Endothelial cell of umbilical vein (primary cell): ENCODE results near the gene FTCDNL1. TPM values are rescaled to one million over a fixed set of nuclear protein-coding genes. Genes with fewer than 3 reads are reported as not detected.

Source experiments
- BruUV-seq: library from RNA; stranded (reverse); fragments of 400-500 nt; replicated peaks from 2 replicates; lab custom pipeline; 2021; lab: Mats Ljungman, UMichigan
- CTCF ChIA-PET: fragments of 300-600, 350-600 bp; sonication (Branson Sonifier 250); formaldehyde crosslinking; loops from one replicate; lab custom pipeline; 2021; ENCODE audit warnings: antibody characterized with exemption, inconsistent platforms; lab: Charles Lee
- POLR2A ChIA-PET: fragments of 300-600, 350-600 bp; sonication (Branson Sonifier 250); formaldehyde crosslinking; loops from one replicate; lab custom pipeline; 2021; ENCODE audit warnings: antibody characterized with exemption, inconsistent platforms; lab: Charles Lee
- DNase-seq: peaks from one replicate; pipeline ENCODE4 v3.0.0-alpha.2; 2011; ENCODE audit warnings: low read depth, low spot score
- FAIRE-seq: peaks from 2 replicates; lab custom pipeline; 2011; peaks lifted over from hg19 to GRCh38; lab: Jason Lieb, UNC
- H2AFZ ChIP-seq: 2 replicates; pipeline ENCODE4 v1.6.0; 2012; ENCODE audit warnings: low read depth, low read length, control low read depth, inconsistent platforms
- H3K27ac ChIP-seq: 2 replicates; pipeline ENCODE4 v1.5.1; 2011; ENCODE audit warnings: low read depth, mild to moderate bottlenecking, control low read depth, low read length, moderate library complexity; ENCODE audit not compliant: insufficient read depth
- H3K27me3 ChIP-seq, 2 experiments: 2 replicates each; pipeline versions ENCODE4 v1.6.0 to v1.6.1; 2011; ENCODE audit warnings: low read length in 2 of 2, mixed read lengths in 1 of 2; ENCODE audit not compliant: control insufficient read depth in 2 of 2, insufficient read depth in 2 of 2
- H3K36me3 ChIP-seq, 2 experiments: 2 replicates in 1 of 2; 3 replicates in 1 of 2; pipeline ENCODE4 v1.5.1; 2011; ENCODE audit warnings: low read length in 2 of 2, mild to moderate bottlenecking in 1 of 2, moderate library complexity in 1 of 2; ENCODE audit not compliant: control insufficient read depth in 2 of 2, insufficient read depth in 2 of 2; ENCODE audit errors: extremely low read depth in 1 of 2
- H3K4me1 ChIP-seq: 3 replicates; pipeline ENCODE4 v1.5.1; 2011; ENCODE audit warnings: mild to moderate bottlenecking, low read length; ENCODE audit not compliant: control insufficient read depth, insufficient read depth; ENCODE audit errors: extremely low read depth
- H3K4me2 ChIP-seq: 2 replicates; pipeline ENCODE4 v1.6.1; 2011; ENCODE audit warnings: low read length, control low read depth, mixed read lengths; ENCODE audit not compliant: insufficient read depth
- H3K4me3 ChIP-seq, 3 experiments: fragments of 200-600 bp in 1 of 3; sonication (generic), shearing (Covaris generic) in 1 of 3; replicated peaks in 1 of 3; 2 replicates each; pipeline ENCODE4 v1.5.1; 2011 to 2016; ENCODE audit warnings: control low read depth in 3 of 3, low read length in 3 of 3, mild to moderate bottlenecking in 2 of 3, inconsistent platforms in 1 of 3, low read depth in 1 of 3, moderate library complexity in 1 of 3; ENCODE audit not compliant: insufficient read depth in 1 of 3
- H3K79me2 ChIP-seq: 2 replicates; pipeline ENCODE4 v1.6.0; 2012; ENCODE audit warnings: low read length, inconsistent platforms; ENCODE audit not compliant: control insufficient read depth, insufficient read depth
- H3K9ac ChIP-seq: replicated peaks from 2 replicates; pipeline ENCODE3; 2011; ENCODE audit warnings: low read length, control low read depth; ENCODE audit not compliant: insufficient read depth; ENCODE audit errors: extremely low read depth
- H3K9me1 ChIP-seq: replicated peaks from 3 replicates; pipeline ENCODE4 v1.6.0; 2011; ENCODE audit warnings: mild to moderate bottlenecking, low read length; ENCODE audit not compliant: control insufficient read depth, insufficient read depth; ENCODE audit errors: extremely low read depth
- H3K9me3 ChIP-seq: replicated peaks from 2 replicates; pipeline ENCODE4 v1.5.1; 2012; ENCODE audit warnings: low read length, inconsistent platforms; ENCODE audit not compliant: control insufficient read depth, insufficient read depth
- H4K20me1 ChIP-seq: replicated peaks from 2 replicates; pipeline ENCODE3; 2011; ENCODE audit warnings: mild to moderate bottlenecking, low read length; ENCODE audit not compliant: control insufficient read depth, insufficient read depth; ENCODE audit errors: extremely low read depth
- EZH2 ChIP-seq: IDR thresholded peaks from 2 replicates; pipeline ENCODE4 v1.6.1; 2012; ENCODE audit warnings: borderline replicate concordance, low read depth, mild to moderate bottlenecking, moderate library complexity, low read length, inconsistent platforms; ENCODE audit not compliant: severe bottlenecking
- FOS ChIP-seq: IDR thresholded peaks from 2 replicates; pipeline ENCODE4 v1.6.1; 2011; ENCODE audit warnings: mild to moderate bottlenecking, low read length, moderate library complexity, borderline replicate concordance; ENCODE audit not compliant: insufficient read depth
- GATA2 ChIP-seq: IDR thresholded peaks from 2 replicates; pipeline ENCODE4 v1.7.0; 2011; ENCODE audit warnings: low read depth, mild to moderate bottlenecking, moderate library complexity, mixed read lengths, low read length; ENCODE audit not compliant: insufficient read length, insufficient read depth
- JUN ChIP-seq: IDR thresholded peaks from 2 replicates; pipeline ENCODE4 v1.6.1; 2011; ENCODE audit warnings: borderline replicate concordance, low read depth; ENCODE audit not compliant: insufficient read length, insufficient read depth
- MYC ChIP-seq: IDR thresholded peaks from one replicate; pipeline ENCODE4 v1.6.1; 2011; ENCODE audit warnings: mild to moderate bottlenecking, low read depth, low read length
- POLR2A ChIP-seq: IDR thresholded peaks from 2 replicates; pipeline ENCODE4 v1.6.1; 2012; ENCODE audit warnings: low read depth, mild to moderate bottlenecking, control low read depth, low read length
- POLR2AphosphoS5 ChIP-seq: IDR thresholded peaks from 2 replicates; pipeline ENCODE4 v1.6.1; 2012; ENCODE audit warnings: low read depth, mild to moderate bottlenecking, control low read depth, low read length, moderate library complexity; ENCODE audit not compliant: insufficient read depth
- dilution Hi-C: fragments of 300-500 bp; cut with MboI; formaldehyde crosslinking; loops from one replicate; pipeline ENCODE4 v1.15.0; 2019; ENCODE audit warnings: low sequenced_read_pairs; ENCODE audit not compliant: extremely low pct_ligation_motif_present
- intact Hi-C: fragments of 100-400 bp; cut with micrococcal nuclease; formaldehyde crosslinking; loops from one replicate; pipeline ENCODE4 v1.10.0; 2022
- polyA plus RNA-seq, 4 experiments: library from polyadenylated mRNA; depleted of rRNA in 3 of 4; stranded (reverse) in 3 of 4; unstranded in 1 of 4; fragments of >200 nt; gene quantifications; 2 replicates each; pipeline versions ENCODE4 v1.2.1 to v1.2.3, GENCODE V29; 2011 to 2012; ENCODE audit warnings: missing spikeins in 1 of 4
- total RNA-seq: library from RNA; stranded (reverse); gene quantifications from 2 replicates; pipeline ENCODE4 v1.2.3, GENCODE V29; 2021
- TF ChIP-seq, protein P1 (sequence below): IDR thresholded peaks from 2 replicates; pipeline ENCODE4 v1.6.1; 2011; ENCODE audit not compliant: insufficient read depth, insufficient read length
- TF ChIP-seq, protein P2 (sequence below), 2 donors: IDR thresholded peaks; 1 replicate in 1 of 2; 2 replicates in 1 of 2; pipeline ENCODE4 v1.5.1; 2011; ENCODE audit warnings: low read length in 2 of 2, mild to moderate bottlenecking in 2 of 2, moderate library complexity in 2 of 2, control low read depth in 1 of 2, inconsistent platforms in 1 of 2, low read depth in 1 of 2; ENCODE audit not compliant: insufficient read depth in 1 of 2; ENCODE audit errors: extremely low read depth in 1 of 2

Gene FTCDNL1
- total and polyA plus RNA-seq, 2 donors (not counting 3 experiments of a cell fraction or from before 2014, with no cell fraction given) = 0.19 to 0.27 TPM

DNA sequence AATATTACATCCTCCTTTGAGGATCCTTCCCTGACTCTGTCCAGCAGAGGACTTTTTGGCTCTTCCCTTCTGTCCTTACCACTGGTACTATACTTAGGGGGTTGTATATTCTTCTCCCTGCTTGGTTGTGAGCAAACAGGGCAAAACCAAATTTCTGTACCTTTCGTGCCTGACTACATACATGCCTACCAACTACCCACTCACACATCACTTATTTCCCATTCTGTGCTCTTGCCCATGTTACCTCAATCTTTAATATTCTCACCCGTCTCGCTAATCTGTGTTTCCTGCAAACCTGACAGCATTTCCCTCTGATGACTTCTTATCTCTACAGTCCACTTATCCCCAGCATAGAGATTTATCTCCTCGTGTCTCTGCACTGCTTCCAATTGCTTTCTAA is 58.6 kb downstream of the FTCDNL1 start:
- H4K20me1 ChIP-seq = no peaks in the 10 kb centered on the region
- intact Hi-C loops (no loop called here), dilution Hi-C loops (no loop called here)
- H3K4me3 ChIP-seq = no peak overlapping the region
- no peak overlapping the region for H2AFZ ChIP-seq
- no peaks in the 10 kb centered on the region for H3K27me3 ChIP-seq
- H3K9me3 ChIP-seq = no peaks in the 10 kb centered on the region
- no peak overlapping the region for H3K9ac ChIP-seq
- H3K9me1 ChIP-seq = no peaks in the 10 kb centered on the region
- H3K4me2 ChIP-seq = no peak overlapping the region
- ChIA-PET POLR2A (no interaction called here), CTCF (no interaction called here)
- no peaks in the 10 kb centered on the region for H3K36me3 ChIP-seq
- H3K27ac ChIP-seq = no peak overlapping the region
- TF ChIP-seq POLR2A = no peak
- no peak for TF ChIP-seq GATA2
- no peak for TF ChIP-seq POLR2AphosphoS5
- no peak for TF ChIP-seq MYC
- TF ChIP-seq JUN = no peak
- TF ChIP-seq, protein P1, sequence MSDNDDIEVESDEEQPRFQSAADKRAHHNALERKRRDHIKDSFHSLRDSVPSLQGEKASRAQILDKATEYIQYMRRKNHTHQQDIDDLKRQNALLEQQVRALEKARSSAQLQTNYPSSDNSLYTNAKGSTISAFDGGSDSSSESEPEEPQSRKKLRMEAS = no peak
- TF ChIP-seq, protein P2, sequence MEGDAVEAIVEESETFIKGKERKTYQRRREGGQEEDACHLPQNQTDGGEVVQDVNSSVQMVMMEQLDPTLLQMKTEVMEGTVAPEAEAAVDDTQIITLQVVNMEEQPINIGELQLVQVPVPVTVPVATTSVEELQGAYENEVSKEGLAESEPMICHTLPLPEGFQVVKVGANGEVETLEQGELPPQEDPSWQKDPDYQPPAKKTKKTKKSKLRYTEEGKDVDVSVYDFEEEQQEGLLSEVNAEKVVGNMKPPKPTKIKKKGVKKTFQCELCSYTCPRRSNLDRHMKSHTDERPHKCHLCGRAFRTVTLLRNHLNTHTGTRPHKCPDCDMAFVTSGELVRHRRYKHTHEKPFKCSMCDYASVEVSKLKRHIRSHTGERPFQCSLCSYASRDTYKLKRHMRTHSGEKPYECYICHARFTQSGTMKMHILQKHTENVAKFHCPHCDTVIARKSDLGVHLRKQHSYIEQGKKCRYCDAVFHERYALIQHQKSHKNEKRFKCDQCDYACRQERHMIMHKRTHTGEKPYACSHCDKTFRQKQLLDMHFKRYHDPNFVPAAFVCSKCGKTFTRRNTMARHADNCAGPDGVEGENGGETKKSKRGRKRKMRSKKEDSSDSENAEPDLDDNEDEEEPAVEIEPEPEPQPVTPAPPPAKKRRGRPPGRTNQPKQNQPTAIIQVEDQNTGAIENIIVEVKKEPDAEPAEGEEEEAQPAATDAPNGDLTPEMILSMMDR (IDR thresholded peaks at IDR 0.05; ENCODE audit: extremely low read depth in 1 of 2, insufficient read depth in 1 of 2, low read depth in 1 of 2, low read length in 2 of 2) = no peak
- TF ChIP-seq FOS = no peak
- TF ChIP-seq EZH2 = no peak
- DNase-seq = no peak
- FAIRE-seq = no peak
- no TSS peak for BruUV-seq
- no peaks in the 10 kb centered on the region for H3K4me1 ChIP-seq
- no peaks in the 10 kb centered on the region for H3K79me2 ChIP-seq
